NOMO-1 treated with dmso at 0.1 percent for 144 hours (cell line): ENCODE data around the gene CDK19.

Experiments used
- DNase-seq: peaks from one replicate; lab custom pipeline; 2025; ENCODE audit not compliant: unreplicated experiment; lab: John Stamatoyannopoulos, UW

The CDK19 gene

DNA sequence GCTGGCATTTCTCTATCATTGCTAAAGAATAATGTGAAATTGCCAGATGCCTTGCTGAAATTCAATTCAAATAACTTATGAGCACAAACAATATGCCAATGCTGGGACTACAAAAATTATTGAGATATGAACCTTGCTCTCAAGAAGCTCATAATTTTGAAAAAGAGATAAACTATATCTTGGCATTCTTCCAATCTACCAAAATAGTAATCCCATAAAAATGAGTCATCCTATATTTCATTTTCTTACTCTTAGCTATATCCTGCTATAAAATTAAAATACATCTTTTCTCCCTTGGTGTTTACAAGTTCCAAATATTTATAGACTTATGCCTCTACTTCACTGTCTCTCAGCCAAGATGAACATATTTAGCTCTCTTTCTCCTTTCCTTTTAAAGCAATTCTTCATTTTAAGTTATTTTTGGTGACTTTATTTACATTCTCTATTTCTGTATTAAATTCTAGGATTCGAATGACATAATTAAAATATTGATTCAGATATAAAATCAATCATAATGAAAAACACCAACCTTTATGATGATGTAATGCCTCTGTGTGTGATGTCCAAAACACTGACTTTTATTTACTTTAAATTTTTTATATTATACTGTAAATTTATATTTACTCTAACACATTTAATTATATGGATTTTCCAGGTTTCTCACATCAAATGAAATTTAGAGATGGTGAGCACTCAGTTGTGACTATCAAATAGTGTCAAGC lies 152.6 kb downstream of the CDK19 start:
- no peak for DNase-seq

DNA sequence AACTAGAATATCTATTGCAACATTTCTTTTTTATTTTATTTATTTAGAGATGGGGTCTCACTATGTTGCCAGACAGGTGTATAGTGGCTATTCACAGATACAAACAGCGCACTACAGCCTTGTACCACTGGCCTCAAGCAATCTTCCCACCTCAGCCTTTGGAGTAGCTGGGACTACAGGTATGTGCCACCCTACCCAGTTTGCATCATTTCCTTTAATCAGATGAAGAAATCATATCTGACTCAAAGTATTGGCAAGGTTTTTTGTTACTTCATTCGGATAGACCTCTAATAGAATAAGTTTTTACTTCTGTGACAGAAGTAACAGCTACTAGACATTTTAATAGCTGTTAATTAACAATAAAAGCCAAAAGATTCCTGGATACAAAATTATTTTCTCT lies 153.9 kb downstream of the CDK19 start:
- no peak for DNase-seq

DNA sequence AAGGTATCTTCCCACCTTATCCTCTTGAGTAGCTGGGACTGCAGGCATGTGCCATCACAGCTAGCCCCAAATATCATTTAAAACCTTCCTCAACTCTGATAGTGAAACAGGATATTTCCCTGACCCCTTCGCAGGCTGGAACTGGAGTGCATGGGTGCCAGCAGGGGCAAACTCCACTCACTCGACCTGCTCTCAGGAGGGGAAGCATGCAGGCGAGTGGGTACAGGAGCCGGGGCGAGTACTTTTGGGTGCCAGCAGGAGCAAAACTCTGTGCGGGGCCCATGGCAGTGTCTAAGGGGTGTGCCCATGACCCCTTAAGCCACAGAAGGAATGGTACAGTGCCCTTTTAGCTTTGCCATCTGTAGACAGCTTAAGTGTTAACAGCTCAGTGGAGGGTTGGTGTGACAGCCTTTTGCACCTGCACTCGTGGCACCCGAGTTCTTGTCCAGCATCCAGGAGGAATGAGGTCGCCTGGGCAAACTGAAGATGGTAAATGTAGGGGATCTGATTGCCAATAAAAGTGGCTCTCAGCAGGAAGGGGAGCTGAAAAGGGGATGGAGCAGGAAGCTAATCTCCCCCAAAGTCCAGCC lies 155.1 kb downstream of the CDK19 start:
- no peak for DNase-seq

DNA sequence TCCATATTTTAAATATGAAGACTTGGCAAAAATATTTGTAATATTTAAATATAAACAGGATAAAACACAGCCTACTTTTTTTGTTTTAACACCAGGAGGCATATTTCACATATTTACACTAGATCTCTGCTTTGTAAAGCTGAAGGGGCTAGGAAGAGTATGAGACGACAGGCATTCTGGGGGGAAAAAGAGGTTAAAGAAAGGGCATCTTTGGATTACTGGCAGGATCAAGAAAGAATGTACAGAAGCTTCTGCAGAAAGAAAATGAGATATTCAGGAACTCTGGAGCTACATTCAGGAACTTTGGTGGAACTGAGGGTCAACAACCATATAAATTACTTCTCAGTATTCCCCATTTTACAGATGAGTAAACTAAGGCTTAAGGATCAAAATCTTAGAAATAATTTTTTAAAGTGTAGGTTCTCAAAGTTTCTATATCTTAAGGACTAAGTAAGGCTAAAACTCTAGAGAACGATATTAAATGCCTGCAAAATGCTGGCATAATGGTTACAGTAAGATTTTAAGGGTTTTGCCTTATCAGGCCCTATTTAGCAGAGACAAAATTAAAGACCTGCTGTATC lies 156.5 kb downstream of the CDK19 start:
- no peak for DNase-seq

DNA sequence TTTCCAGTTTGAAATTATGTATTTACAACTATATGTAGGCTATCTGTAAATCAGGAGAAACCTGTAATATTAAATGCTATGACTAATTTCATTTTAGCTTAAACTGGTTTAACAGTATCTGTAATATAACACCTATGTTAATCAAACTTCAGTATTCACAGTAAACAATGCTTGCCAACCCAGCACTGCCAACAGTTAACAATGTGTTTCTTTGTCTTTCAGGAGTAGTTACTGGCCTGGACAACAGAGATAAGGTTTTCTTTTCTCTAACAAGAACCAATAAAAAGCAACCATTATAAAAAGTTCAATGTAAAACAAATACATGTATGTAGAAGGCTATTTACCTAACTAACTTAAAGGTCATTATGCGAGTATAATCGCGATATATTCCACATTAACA lies 158.8 kb downstream of the CDK19 start:
- DNase-seq: no peak

DNA sequence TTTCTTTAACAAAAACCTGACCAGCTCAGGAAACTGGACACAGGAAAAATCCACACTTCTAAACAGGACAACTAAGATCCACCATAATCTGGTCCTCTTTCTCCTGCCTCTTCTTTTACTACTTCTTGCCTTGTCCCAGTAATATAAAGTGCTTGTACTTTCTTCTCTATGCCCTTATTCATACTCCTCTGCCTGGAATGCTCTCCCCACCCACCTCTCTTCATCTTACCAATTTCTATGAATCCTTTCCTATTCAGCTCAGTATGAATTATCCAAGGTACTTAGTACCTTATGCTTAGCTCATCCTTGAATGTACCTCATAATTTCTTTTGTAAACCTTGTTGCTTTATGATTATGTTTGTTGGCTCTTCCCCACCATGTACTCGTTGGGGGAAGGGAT lies 159.4 kb downstream of the CDK19 start:
- DNase-seq: no peak

DNA sequence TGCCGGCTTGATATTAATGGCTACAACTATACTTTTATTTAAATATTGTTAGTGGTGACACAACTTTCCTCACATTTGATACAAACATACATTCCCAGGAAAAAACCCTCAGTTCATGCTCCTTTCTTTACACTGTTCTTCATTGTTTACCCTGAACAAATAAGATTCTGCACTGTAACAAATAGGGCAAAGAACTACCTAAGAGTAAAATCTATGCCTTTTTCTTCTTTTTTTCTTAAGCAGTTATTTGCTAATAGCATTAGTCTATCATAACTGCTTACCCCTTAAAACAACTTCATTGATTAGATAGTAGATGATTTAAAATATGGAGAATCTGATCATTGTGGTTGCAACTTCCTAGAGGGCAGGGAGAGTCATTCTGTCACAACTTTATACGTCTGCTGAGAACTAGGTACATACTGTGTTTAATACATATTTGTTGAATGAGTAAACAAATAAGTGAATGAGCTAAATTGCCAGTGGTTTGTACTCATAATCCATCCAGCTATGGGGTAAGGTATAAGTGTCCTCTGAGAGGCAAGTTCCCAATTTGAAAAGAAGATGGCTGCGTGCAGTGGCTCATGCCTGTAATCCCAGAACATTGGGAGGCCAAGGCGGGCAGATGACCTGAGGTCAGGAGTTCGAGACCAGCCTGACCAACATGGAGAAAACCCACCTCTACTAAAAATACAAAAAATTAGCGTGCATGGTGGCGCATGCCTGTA lies 161.0 kb downstream of the CDK19 start:
- no peak for DNase-seq

DNA sequence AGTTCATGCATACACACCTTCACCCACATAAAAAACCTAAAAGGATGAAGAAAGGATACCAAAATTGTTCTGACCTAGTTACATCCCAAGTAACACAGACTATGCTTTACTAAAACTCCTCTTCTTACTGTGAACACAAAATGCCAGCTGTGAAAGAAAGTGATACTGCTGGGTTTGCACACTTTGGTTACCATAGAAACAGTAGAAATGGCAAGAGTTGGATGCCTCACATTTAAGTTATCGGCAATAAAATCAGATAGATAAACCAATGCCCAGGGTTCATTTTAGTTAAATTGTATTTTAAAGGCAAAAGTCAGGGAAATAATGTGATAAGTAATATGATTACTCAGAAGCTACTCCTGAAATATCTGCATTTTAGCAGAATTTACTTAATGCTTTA lies 161.9 kb downstream of the CDK19 start:
- DNase-seq: no peak

DNA sequence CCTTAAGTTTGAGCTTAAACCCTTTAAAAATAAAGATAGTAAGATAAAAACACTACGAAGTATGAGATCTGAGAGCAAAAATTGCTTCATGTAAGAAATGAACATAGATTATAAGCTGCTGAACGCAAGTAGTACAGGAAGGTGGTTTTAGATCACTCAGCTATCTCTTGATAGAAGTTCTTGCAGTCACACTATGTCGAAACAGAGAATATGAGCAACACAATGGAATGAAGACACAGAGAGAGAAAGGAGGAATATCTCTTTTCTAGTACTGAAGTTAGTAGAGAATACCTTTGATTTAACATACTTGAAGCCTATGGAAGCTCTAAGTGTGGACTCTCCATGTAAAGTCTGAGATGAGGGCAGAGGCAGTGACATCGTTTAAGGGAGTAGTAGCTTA lies 162.7 kb downstream of the CDK19 start:
- DNase-seq: no peak

DNA sequence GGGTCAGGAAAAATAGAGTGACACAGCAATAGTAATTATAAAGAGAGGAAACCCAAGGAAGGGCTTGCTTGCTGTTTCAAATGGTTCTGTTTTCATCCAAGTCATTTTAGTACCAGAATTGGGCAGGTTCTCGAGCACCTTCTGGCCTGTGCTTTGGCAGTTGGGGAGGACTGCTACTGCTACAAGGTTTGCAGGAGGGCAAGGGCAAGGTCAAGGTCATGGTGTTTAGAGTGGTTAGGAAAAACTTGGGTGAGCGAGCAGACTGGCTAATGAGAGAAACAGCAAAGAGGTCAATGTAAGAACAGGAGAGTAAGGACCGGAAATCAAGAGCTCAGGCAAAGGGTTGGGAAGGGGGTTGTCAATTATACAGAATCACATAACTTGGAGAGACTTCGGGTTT lies 164.5 kb downstream of the CDK19 start:
- DNase-seq: no peak

DNA sequence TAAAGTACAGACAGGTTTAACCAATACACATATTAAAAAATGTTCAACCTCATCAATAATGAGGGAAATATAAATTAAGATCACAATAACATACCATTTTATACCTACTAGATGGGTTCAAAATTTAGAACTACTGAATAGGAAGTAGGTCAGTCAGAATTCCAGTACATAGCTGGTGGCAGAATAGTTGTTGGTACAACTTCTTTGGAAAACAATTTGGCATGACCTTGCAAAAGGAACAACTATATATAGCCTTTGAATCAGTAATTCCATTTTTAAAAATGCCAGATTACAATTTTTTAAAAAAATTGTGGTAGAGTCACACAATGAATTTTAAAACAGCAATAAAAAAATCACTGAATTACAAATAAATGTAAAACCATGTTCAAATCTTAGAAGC lies 165.6 kb downstream of the CDK19 start:
- no peak for DNase-seq

DNA sequence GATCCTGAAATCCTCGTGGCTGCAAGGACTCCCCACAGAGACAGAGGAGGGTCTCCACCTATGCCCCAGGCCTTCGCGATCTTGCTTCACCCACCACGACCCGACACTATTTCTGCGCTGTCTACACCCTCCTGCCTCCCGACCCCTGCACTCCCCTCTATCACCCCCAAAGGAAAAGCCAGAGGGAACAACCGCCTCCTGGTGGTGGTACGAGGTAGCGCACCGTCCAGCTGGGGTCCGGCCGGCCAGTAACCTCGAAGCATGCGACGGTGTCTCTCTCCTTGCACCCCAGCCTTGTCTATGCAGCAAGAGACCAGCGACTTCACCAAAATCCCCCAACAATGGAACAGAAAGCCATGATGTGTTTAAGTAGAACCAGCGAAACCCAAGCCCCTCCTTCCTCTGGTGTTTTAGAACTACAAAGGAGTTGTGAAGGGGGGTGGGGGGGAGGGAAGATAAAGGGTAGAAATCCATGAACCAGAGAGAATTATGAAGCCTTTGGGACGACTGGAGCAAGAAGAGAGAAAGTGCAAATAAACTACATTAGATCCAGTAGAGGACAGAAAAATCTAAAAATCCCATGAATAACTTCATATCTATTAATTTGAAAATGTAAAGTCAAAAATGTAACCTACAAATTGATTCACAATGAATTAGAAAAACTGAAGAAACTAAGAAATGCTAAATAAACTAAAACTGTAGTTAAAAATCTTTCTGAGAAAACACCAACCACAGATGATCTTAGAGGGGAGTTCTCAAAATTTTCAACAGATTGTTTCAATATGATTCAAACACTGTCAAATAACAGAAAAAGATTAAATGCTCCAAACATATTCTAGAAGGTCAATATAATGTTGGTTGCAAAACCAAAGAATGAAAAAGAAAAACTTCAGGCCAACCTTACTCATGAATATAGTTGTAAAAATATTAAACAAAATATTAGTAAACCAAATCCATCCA lies 168.0 kb downstream of the CDK19 start:
- no peak for DNase-seq

DNA sequence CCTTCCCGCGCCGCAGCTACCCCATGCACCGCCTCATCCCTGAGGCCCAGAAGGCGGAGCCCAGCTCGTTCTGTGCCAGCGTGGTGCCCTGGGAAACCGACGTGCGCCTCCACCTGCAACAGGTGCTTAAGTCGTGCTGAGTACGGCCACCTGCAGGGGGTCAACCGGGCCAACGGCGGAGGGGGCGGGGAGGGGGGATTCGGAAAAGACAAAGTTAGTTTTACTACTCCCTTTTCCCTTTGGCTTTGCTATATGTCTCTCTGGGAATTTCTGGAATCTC lies 168.9 kb downstream of the CDK19 start:
- DNase-seq: no peak

DNA sequence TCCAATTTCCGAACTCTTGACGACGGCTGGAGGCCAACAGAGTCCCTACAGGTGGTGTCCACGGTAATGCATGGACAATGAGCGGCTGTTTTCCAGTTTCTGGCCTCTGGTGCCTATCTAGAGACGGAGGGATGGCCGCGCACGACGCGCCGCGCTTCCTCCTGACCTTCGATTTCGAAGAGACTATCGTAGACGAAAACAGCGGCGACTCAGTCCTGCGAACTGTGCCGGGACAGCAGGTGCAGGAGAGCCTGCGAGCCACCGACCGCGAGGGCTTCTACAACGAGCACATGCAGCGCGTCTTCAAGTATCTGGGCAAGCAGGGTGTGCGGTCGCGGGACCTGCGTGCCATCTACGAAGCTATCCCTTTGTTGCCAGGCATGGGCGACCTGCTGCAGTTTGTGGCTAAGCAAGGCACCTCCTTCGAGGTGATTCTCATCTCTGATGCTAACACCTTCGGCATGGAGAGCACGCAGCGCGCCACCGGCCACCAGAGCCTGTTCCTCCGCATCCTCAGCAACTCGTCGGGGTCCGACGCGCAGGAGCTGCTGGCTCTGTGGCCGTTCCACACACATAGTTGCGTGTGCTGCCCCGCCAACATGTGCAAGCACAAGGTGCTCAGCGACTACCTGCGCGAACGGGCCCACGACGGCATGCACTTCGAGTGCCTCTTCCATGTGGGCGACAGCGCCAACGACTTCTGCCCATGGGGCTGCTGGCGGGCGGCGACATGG lies 169.4 kb downstream of the CDK19 start:
- DNase-seq: no peak

DNA sequence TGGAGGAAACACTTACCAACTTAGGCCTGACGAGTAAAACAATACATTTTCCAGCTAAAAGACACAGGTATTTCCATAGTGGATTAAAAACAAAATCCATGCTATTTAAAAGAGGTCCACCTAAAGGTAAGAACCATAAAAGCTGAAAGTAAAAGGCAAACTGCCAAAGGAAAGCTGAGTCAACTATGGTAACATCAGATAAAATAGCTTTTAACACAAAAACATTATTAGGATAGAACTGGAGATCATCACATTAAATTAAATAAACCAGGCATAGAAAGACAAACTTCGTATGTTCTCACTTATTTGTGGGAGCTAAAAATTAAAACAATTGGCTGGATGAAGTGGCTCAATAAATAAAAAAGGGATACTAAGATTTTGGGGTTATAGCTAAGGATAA lies 172.1 kb downstream of the CDK19 start:
- no peak for DNase-seq

DNA sequence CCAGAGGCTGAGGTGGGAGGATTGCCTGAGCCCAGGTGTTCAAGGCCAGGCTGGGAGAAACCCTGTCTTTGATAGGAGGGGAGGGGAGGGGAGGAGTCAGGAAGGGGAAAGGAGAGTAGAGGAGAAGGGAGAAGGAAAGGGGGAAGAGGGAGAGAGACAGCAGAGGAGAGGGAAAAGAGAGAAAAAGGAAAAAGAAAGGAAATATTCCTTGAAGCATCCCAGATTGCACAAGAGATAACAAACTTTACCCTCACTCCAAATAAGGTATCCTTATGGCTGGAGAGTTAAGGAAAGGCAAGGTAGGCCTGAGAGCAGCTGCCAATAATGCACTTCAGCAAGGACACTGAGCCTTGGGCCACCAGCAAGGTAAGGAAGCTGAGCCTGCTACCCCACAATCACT lies 172.6 kb downstream of the CDK19 start:
- DNase-seq: no peak

DNA sequence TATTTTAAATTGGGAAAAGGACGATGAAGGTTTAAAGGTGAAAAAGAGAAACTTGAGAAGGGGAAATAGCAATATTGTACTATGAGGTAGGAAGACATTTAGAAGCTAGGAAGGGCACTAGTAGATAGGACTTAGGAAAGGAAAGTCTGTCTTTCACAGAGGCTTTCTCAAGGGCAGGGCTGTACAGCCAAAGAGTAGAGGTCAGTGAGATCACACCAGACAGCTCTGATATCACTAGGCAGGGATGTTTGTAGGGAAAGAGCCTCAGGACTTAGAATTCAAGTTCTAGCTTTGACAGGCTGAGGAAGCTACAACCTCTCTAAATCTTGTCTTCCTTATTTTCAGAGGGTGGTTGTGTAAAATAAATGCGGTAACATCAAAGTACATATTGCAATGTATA lies 178.5 kb downstream of the CDK19 start:
- DNase-seq: no peak

DNA sequence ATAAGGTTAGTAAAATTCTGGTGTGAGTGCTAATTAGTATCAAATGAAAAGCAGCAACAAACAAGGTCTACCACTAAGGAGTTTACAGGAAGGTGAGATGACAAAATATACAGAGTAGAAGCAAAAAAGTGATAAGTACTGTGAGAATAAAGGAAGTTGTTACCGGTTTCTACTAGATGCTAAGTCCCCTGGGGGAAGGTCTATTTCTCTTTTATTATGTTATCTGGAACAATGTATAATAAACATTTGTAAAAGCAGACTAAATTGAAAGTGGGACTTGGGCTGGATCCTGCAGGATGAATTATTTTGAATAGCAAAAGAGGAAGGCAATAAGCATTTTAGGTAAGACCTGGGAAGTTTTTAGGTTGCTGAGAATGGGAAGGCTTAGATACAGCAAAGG lies 180.2 kb downstream of the CDK19 start:
- DNase-seq: no peak

DNA sequence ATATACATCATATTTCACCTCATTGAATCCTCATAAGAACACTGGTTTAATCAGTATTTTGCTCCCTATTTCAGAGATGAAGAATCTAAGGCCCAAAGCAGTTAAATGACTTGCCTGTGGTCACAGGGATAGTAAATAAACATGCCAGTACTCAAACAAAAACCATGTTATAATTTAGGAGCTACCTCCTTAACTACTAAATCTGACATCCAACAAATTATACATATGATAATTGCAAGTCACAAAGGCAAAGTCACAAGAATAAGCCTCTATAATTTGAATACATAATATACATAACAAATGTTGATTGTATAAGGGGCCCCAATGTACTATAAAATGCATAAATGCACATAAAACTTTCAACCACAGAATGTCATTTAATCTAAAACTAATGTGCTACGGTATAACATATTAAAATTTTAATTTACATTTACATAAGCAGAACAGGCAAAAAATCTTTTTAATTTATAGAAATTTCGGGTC lies 181.5 kb downstream of the CDK19 start:
- no peak for DNase-seq

DNA sequence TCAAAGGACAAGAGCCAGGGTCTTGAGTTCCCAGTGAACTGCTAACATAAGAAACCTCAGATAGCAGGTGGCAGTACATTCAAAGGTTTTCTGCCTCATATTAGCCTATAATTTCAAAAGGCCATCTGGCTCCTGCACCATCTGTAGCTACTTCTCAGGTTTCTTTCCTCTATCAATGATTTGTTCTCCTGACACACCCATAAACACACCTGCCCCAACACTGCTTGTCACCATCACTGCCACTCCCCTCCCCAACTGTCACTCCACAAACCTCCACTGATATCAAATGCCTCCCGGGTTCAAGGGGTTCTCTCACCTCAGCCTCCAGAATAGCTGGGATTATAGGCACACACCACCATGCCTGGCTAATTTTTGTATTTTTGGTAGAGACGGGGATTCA lies 186.1 kb downstream of the CDK19 start:
- DNase-seq: no peak
